ENCODE data around the gene PPM1L. TPM values are rescaled to one million over a fixed set of nuclear protein-coding genes. Genes with fewer than 3 reads are reported as not detected.
"Not testable (repeated sequence)": the region's sequence is repeated elsewhere in the genome, so short reads cannot be mapped to it uniquely, and the experiment has no call there.

The PPM1L gene
- total RNA-seq, 2 experiments from 2014 or later = 2.2 to 2.7 TPM

DNA sequence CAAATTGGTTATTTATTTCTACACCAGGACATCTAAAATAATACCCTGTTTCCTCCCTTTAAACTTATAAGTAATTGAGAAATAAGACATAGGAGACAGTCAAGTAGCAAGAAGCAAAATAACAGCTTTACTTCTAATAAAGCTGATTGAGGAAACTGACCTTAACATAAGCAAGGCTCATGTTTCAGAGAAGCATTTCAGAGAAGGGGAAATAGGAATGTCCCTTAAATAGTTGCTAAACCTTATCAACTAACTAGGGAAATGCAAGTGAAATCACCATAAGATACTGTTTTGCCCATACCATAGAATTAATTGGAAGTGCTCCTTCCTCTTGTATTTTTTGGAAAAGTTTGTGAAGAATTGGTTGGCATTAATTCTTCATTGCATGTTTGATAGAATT lies 264.2 kb downstream of the PPM1L start:
- CTCF ChIA-PET = no interaction called here
- Mint-ChIP-seq H3K36me3 (peaks cover 9% of the 10 kb centered on the region), H3K9me3 (peaks cover 21% of the 10 kb centered on the region), H3K27ac (no peak overlapping the region), H3K27me3 (no peaks in the 10 kb centered on the region), H3K4me1 (ENCODE audit: low read depth) (no peaks in the 10 kb centered on the region), H3K4me3 (no peak overlapping the region)
- intact Hi-C loops (cut with micrococcal nuclease) = no loop called here
- DNase-seq = no peak
- POLR2A ChIA-PET = no interaction called here

DNA sequence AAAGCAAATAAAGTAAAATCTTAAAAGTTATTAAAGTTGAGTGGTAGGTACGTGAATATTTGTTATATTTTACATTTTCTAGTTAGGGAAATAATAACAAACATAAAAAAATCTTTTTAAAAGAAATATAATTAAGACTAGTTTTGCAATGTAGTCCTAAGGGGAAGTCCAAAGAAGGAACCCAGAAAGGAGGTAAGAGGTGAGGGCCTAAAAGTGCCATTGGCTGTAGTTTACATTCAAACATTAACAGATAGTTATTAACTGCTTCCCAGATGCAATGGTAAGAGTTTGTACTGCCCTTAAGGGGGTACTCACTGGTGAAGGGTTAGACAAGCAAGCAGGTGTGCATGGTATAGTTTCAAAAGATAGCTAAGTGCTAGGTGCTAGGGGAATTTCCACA lies 269.9 kb downstream of the PPM1L start:
- ChIA-PET POLR2A (no interaction called here), CTCF (no interaction called here)
- intact Hi-C loops (cut with micrococcal nuclease) = no loop called here
- Mint-ChIP-seq H3K27ac (no peak overlapping the region), H3K9me3 (peaks cover 21% of the 10 kb centered on the region), H3K27me3 (no peaks in the 10 kb centered on the region), H3K4me1 (ENCODE audit: low read depth) (no peaks in the 10 kb centered on the region), H3K36me3 (peaks cover 9% of the 10 kb centered on the region), H3K4me3 (no peak overlapping the region)
- no peak for DNase-seq

DNA sequence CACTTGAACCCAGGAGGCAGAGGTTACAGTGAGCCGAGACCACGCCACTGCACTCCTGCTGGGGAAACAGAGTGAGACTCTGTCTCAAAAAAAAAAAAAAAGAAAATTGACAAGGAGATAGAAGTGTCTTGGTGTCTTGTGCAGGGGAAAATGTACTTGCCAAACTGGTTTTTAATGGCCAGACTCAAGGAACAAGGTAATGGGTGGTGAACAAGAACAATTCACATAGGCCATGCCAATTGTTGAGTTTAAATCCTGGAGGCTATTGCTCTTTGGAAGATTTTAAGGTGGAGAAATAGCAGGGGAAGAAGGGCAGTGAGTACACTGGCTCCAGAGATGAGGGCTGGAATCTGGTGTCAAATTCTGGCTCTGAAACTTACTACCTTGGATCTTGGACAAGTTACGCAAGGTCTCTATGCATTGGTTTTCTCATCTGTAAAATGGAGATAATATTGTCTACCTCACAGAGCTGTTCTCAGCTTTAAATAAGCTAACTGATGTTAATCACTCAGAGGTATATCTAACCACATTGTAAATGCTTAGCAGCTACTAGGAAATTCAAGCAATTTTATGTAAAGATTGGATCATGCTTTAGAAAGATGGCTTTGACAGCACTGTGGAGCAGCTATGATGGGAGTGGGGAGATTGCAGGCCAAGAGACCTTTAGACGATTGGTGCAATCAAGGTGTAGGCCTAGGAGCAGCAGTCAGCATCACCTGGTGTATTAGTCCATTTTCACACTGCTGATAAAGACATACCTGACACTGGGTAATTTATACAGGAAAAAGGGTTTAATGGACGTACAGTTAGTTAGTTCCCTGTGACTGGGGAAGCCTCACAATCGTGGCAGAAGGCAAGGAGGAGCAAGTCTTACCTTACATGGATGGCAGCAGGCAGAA lies 270.8 kb downstream of the PPM1L start:
- no peak overlapping the region for H3K27ac Mint-ChIP-seq
- POLR2A ChIA-PET = no interaction called here

GRCh38 chr3:161028555-161029153 lies 272.6 kb downstream of the PPM1L start:
- H3K36me3 Mint-ChIP-seq = peaks cover 8% of the 10 kb centered on the region
- H3K4me3 Mint-ChIP-seq = no peak overlapping the region
- no peak for DNase-seq
- POLR2A ChIA-PET = no interaction called here
- intact Hi-C loops (cut with micrococcal nuclease) = no loop called here
- CTCF ChIA-PET = no interaction called here
- H3K4me1 Mint-ChIP-seq (ENCODE audit: low read depth) = no peaks in the 10 kb centered on the region
- H3K27ac Mint-ChIP-seq = no peak overlapping the region
- peaks cover 13% of the 10 kb centered on the region for H3K9me3 Mint-ChIP-seq
- H3K27me3 Mint-ChIP-seq = no peaks in the 10 kb centered on the region

More for the DNA sequence above, 270.8 kb downstream of the PPM1L start:
- Mint-ChIP-seq H3K9me3 (peaks cover 16% of the 10 kb centered on the region), H3K4me1 (ENCODE audit: low read depth) (no peaks in the 10 kb centered on the region), H3K4me3 (no peak overlapping the region), H3K36me3 (peaks cover 9% of the 10 kb centered on the region), H3K27me3 (no peaks in the 10 kb centered on the region)
- intact Hi-C loops (cut with micrococcal nuclease) = no loop called here
- CTCF ChIA-PET = no interaction called here
- DNase-seq = no peak

DNA sequence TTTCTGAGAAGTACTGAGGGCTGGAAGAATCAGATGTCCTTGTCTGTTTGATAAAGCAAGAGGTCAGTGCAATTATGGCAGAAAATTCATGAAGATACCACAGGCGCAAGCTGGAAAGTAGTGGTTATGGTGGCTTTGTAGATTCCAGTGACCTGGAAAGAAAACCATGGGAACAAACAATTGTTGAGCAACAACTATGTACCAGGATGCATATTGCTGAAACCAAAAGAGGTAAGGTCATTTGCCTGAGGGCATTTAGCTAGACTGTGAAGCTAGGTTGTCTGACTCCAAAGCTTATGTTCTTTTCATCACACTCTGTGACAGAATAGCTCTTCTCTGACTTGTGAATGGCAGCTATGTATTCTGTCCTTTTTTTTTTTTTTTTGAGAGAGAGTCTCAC lies 275.1 kb downstream of the PPM1L start:
- Mint-ChIP-seq H3K36me3 (peaks cover 6% of the 10 kb centered on the region), H3K4me1 (ENCODE audit: low read depth) (peaks cover 6% of the 10 kb centered on the region), H3K27ac (no peak overlapping the region), H3K4me3 (no peak overlapping the region), H3K27me3 (no peaks in the 10 kb centered on the region), H3K9me3 (peaks cover 15% of the 10 kb centered on the region)
- CTCF ChIA-PET = no interaction called here
- no peak for DNase-seq
- intact Hi-C loops (cut with micrococcal nuclease) = no loop called here
- POLR2A ChIA-PET = no interaction called here

DNA sequence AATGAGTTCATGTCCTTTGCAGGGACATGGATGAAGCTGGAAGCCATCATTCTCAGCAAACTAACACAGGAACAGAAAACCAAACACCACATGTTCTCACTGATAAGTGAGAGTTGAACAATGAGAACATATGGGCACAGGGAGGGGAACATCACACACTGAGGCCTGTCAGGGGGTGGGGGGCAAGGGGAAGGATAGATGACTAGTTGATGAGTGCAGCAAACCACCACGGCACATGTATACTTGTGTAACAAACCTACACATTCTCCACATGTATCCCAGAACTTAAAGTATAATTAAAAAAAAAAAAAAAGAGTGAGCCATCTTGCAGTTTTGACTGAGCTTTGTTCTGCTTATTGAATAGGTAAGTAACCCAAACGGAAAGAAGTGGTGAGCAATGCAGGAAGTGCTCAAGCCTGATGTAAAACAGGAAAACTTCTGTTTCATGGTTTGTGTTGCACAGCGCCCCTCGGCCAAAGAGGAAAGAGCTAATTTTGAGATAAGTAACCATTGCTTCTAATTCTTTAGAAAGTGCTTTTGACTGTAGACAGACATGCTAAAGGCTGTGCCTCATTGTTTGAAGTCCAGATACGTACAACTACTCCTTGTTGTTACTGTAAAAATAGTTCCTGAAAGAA lies 279.0 kb downstream of the PPM1L start:
- H3K36me3 Mint-ChIP-seq; H3K27me3 Mint-ChIP-seq; POLR2A ChIA-PET; H3K27ac Mint-ChIP-seq; H3K4me1 Mint-ChIP-seq (ENCODE audit: low read depth); intact Hi-C loops (cut with micrococcal nuclease); H3K4me3 Mint-ChIP-seq; CTCF ChIA-PET: not testable (repeated sequence)
- DNase-seq = peak; percentile 28
- H3K9me3 Mint-ChIP-seq = peaks cover 17% of the 10 kb centered on the region

DNA sequence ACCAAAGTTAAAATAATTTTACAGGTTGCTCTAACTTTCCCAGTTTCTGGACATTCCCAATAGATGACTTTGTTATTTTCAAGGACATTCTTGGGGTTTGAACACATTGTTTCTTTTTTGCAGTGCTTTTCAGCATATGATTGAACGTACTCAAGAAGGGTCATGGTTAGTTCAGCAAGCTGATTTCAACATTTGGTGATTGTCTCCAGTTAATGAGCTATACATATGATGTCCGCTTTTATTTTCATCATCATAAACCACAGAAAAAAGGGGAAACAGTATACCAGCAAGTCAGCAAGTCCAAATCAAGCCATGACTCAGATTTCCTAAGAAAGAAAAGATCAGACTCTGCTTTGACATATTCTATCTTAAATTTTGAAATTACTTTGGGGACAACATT lies 279.7 kb downstream of the PPM1L start:
- DNase-seq = no peak
- peaks cover 8% of the 10 kb centered on the region for H3K36me3 Mint-ChIP-seq
- H3K27ac Mint-ChIP-seq = no peak overlapping the region
- CTCF ChIA-PET = no interaction called here
- intact Hi-C loops (cut with micrococcal nuclease) = no loop called here
- peaks cover 17% of the 10 kb centered on the region for H3K9me3 Mint-ChIP-seq
- H3K4me3 Mint-ChIP-seq = no peak overlapping the region
- peaks cover 6% of the 10 kb centered on the region for H3K4me1 Mint-ChIP-seq (ENCODE audit: low read depth)
- no peaks in the 10 kb centered on the region for H3K27me3 Mint-ChIP-seq
- POLR2A ChIA-PET = no interaction called here

DNA sequence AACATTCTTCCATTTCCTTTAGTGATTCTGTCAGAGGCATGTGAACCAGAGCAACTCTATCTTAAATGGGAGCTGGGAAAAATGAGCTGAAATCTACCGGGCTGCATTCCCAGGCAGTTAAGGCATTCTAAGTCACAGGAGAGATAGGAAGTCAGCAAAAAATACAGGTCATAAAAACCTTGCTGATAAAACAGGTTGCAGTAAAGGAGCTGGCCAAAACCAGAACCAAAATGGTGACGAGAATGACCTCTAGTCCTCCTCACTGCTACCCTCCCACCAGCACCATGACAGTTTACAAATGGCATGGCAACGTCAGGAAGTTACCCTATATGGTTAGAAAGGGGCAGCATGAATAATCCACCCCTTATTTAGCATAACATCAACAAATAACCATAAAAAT lies 282.7 kb downstream of the PPM1L start:
- CTCF ChIA-PET = no interaction called here
- DNase-seq = no peak
- intact Hi-C loops (cut with micrococcal nuclease) = no loop called here
- POLR2A ChIA-PET = no interaction called here
- H3K4me1 Mint-ChIP-seq (ENCODE audit: low read depth) = peaks cover 6% of the 10 kb centered on the region
- H3K4me3 Mint-ChIP-seq = no peak overlapping the region
- H3K27ac Mint-ChIP-seq = no peak overlapping the region
- peaks cover 4% of the 10 kb centered on the region for H3K36me3 Mint-ChIP-seq
- H3K27me3 Mint-ChIP-seq = no peaks in the 10 kb centered on the region
- H3K9me3 Mint-ChIP-seq = peaks cover 15% of the 10 kb centered on the region

DNA sequence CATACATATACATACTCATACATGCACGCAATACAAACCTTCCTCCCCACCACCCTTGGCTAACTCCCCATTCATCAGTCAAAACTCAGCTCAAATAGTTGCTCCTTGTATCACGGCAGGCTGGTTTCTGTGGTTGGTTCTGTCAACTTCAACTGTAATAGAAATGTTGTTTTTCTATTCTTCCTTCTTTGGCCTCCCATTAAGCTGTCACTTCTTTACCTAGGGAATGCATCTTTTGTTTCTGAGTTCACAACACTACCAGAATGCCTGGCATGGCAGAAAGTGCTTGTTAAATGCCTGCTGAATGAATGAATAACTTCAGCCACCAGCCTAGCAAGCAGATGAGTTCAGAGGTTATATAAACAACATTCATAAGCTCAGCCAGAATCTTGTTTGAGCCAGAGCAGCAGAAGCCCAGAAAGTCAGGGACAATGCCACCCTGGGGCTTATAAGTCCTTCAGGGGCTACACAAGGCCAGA lies 286.0 kb downstream of the PPM1L start:
- ChIA-PET POLR2A (no interaction called here), CTCF (no interaction called here)
- intact Hi-C loops (cut with micrococcal nuclease) = no loop called here
- no peaks in the 10 kb centered on the region for H3K27me3 Mint-ChIP-seq
- H3K4me1 Mint-ChIP-seq (ENCODE audit: low read depth) = no peaks in the 10 kb centered on the region
- H3K9me3 Mint-ChIP-seq = peaks cover 24% of the 10 kb centered on the region
- no peak overlapping the region for H3K4me3 Mint-ChIP-seq
- H3K36me3 Mint-ChIP-seq = peaks cover 6% of the 10 kb centered on the region
- H3K27ac Mint-ChIP-seq = no peak overlapping the region
- no peak for DNase-seq

DNA sequence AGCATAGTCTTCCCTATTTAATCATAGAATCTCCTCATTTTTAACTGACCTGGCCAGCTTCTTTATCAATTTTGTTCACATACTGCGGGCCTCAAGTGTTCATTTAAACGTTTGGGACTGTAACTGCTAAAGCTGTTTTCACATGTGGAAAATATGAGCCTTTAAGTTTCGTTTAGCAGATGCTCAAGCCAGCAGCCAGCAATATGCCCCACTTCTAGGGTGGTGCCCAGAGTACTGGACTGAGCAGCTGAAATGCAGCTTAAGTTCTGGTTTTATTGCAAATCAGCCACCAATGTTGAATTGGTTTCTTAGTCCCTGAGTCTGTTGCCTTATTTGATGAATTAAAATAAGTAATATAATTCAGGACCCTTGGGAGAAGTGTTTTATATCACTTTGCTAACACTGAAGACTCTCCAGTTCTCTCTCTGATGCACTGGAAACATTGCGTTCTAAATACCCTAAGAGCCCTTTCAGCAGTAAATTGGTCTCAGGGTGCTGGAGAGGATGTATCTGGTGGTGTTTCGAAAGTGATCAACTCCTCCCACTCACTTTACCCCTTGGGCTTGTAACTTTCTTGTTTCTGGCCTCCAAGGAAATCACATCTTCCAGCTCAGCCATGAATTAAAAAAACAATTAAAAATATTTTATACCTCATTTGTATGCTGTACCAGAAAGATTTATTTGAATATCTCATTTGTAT lies 287.5 kb downstream of the PPM1L start:
- intact Hi-C loops (cut with micrococcal nuclease) = no loop called here
- Mint-ChIP-seq H3K4me1 (ENCODE audit: low read depth) (no peaks in the 10 kb centered on the region), H3K4me3 (no peak overlapping the region)

GRCh38 chr3:161049683-161050248 lies 293.7 kb downstream of the PPM1L start:
- DNase-seq = no peak
- H3K9me3 Mint-ChIP-seq = peaks cover 19% of the 10 kb centered on the region
- ChIA-PET CTCF (no interaction called here), POLR2A (no interaction called here)
- intact Hi-C loops (cut with micrococcal nuclease) = no loop called here
- no peak overlapping the region for H3K4me3 Mint-ChIP-seq
- peaks cover 3% of the 10 kb centered on the region for H3K36me3 Mint-ChIP-seq
- no peak overlapping the region for H3K27ac Mint-ChIP-seq
- H3K27me3 Mint-ChIP-seq = no peaks in the 10 kb centered on the region
- H3K4me1 Mint-ChIP-seq (ENCODE audit: low read depth) = no peaks in the 10 kb centered on the region

More for the DNA sequence above, 287.5 kb downstream of the PPM1L start:
- ChIA-PET CTCF (no interaction called here), POLR2A (no interaction called here)
- peaks cover 6% of the 10 kb centered on the region for H3K36me3 Mint-ChIP-seq
- peaks cover 29% of the 10 kb centered on the region for H3K9me3 Mint-ChIP-seq
- H3K27ac Mint-ChIP-seq = no peak overlapping the region
- H3K27me3 Mint-ChIP-seq = no peaks in the 10 kb centered on the region
- DNase-seq = no peak

DNA sequence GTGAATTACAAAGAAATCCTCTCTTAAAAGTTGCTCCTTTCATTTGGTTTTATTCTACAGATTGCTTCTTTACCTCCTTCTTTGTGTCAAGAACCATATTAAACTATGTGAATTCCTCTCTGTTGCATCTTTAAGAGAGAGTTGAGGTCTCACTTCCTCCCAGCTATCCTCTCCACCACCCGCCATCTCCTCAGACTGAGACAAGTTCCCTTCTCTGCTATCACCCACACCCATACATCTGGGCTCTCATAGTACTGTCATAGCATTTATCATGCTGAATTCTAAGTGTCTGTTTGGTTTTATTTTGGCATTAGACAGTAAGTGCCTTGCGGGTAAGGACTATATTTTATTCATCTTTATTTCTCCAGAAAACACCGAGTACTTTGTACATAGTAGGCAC lies 294.9 kb downstream of the PPM1L start:
- POLR2A ChIA-PET = no interaction called here
- Mint-ChIP-seq H3K27me3 (no peaks in the 10 kb centered on the region), H3K4me3 (no peak overlapping the region), H3K9me3 (peaks cover 11% of the 10 kb centered on the region), H3K27ac (no peak overlapping the region), H3K4me1 (ENCODE audit: low read depth) (no peaks in the 10 kb centered on the region), H3K36me3 (no peaks in the 10 kb centered on the region)
- no peak for DNase-seq
- intact Hi-C loops (cut with micrococcal nuclease) = no loop called here
- CTCF ChIA-PET = no interaction called here

Measured in activated CD4-positive, alpha-beta memory T cell treated with anti-CD3 and anti-CD28 coated beads for 36 hours (primary cell).